Endometrial microvascular endothelial cells (primary cell): Measurements from ENCODE around the gene RASGRP2. TPM values are rescaled to one million over a fixed set of nuclear protein-coding genes. Genes with fewer than 3 reads are reported as not detected.

Source experiments
- in situ Hi-C: cut with HindIII; loops from 2 replicates; pipeline ENCODE4 v1.10.0; 2017; ENCODE audit warnings: low sequenced_read_pairs, low pct_unique_long_range_greater_than_20kb; ENCODE audit errors: inconsistent ontology term
- total RNA-seq: library from RNA; depleted of rRNA; stranded (reverse); fragments of >200 nt; gene quantifications from one replicate; pipeline ENCODE4 v1.2.3, GENCODE V29; 2015; ENCODE audit errors: inconsistent ontology term

Gene RASGRP2
- total RNA-seq, 1 donor from 2014 or later: 1.3 TPM

GRCh38 chr11:64745189-64745520 is 1.2 kb upstream of the RASGRP2 start:
- in situ Hi-C loops: no loop called here

DNA sequence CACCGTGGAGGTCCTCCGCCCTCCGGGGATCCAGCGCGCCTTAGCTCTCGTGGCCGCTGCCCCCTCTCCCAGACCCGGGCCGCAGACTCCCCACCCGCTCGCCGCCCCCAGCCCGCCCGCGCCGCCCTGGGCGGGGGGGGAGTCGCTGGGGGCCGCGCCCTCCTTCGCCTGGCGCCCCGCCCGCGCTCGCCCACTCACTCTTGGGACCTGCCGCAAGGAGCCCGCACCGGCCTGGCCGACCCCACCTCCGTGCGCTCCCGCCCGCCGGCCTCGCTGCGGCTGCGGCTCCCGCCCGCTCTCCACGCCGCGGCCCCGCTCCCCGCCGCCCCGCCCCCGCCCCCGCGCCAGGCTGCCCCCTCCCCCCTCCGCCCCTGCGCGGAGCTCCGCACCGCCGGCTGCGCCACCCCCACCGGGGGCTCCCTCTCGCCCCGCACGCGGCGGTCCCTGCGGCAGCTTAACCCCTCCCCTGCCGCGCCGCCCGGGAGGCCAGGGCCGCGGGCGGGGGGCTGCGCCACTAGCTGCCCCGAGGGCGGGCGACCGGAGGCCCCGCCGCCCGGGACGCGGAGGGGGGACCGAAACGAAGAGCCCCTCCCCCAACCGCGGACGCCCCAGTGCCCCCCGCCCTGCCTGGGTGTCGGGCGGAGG is 724 bp upstream of the RASGRP2 start:
- in situ Hi-C loops: no loop called here

DNA sequence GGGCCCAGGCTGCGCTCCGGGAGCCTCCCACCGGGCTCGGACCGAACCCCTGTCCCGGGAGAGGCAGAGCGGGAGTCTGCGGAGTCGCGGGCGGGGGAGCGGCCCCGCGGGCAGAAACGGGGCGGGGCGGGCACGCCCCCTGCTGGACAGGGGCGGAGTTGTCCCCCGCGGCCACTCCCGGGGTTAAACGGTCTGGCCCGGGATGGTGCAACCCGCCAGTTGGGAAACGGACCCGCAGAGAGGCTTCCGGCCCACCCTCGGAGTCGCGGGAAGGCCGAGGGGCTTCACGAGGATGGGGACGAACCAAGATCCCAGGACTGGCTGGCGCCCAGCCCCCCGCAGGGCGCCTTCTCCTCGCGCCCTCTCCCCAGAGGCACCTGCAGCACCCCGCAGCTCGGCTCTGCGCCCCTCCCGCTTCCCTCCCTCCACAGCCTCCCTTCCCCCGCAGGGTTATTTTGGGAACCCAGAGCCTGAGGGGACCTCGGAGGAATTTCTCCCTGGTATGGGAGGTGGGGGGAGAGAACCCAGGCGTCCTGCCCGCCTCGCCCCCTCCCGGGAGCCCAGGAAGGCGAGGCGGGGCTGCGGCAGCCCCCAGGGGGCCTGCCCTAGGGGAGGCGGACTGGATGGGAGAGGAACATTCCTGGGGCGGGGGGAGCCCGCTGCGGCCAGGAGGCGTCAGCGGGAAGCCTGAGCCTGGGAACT is 902 bp downstream of the RASGRP2 start:
- in situ Hi-C loops: no loop called here

DNA sequence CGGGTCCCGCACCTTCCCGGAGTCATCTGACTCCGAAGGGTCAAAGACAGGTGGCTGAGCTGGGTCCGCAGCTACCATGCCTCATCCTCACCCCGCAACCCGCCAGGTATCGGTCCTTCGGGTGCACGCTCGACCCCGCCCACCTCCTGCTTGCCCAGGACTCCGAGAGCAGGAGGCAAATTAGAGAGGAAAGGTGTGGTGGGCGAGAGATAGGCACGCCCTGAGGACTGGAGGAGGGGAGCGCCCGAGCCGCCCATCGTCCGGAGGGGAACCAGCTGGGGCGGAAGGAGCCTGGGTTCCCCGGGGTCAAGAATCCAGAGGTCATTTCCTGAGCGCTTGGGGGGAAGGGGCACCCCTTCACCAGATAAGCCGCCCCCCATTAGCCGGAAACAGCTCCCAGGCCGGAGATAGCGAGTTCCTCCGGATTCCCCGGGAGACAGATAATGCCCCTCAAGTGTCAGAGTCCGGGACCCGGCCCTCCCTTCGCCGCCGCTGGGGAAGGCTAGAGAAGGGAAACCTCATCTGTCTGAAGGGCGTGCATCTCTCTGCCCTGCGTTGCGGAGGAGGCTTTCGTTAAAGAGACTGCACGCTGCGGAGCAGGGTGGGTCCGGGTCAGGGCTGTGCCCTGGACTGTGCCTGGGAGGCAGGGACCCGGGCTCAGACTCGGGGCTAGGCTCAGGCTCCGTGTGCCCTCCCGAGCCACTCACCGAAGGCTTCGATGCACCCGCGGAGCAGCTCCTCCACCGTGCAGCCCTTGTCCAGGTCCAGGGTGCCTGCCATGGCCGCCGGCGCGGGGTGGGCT is 1.7 kb downstream of the RASGRP2 start:
- in situ Hi-C loops: no loop called here

- in situ Hi-C loops: no loop called here
Observed at GRCh38 chr11:64741375-64742086, 2.4 kb downstream of the RASGRP2 start.

DNA sequence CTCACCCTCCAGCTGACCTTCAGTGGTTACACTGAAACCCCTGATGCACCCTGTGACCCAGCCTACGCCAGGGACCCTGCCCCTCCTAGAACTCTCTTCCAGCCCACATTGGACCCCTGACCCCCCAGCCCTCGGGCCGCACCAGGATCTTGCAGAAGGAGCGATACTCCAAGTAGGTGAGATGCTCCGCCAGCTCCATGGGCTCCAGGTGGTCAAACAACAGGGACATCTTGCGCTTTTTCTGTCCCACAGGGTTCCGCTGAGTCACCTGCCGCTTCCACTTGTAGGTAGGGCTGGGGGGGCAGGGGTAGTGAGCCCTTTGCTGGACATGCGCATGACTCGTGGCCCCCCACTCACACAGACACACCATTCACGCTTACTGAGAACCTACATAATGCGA is 4.1 kb downstream of the RASGRP2 start:
- in situ Hi-C loops: no loop called here

- in situ Hi-C loops: no loop called here
Observed at GRCh38 chr11:64736654-64737053, 7.3 kb downstream of the RASGRP2 start.

GRCh38 chr11:64735725-64736259 is 8.2 kb downstream of the RASGRP2 start:
- in situ Hi-C loops: no loop called here

- in situ Hi-C loops: no loop called here
Observed at GRCh38 chr11:64734811-64735724, 8.9 kb downstream of the RASGRP2 start.

GRCh38 chr11:64731601-64732000 is 12.3 kb downstream of the RASGRP2 start:
- in situ Hi-C loops: no loop called here

- in situ Hi-C loops: no loop called here
Observed at GRCh38 chr11:64729851-64730382, 14.0 kb downstream of the RASGRP2 start.

GRCh38 chr11:64728757-64729365 is 15.1 kb downstream of the RASGRP2 start:
- in situ Hi-C loops: no loop called here

DNA sequence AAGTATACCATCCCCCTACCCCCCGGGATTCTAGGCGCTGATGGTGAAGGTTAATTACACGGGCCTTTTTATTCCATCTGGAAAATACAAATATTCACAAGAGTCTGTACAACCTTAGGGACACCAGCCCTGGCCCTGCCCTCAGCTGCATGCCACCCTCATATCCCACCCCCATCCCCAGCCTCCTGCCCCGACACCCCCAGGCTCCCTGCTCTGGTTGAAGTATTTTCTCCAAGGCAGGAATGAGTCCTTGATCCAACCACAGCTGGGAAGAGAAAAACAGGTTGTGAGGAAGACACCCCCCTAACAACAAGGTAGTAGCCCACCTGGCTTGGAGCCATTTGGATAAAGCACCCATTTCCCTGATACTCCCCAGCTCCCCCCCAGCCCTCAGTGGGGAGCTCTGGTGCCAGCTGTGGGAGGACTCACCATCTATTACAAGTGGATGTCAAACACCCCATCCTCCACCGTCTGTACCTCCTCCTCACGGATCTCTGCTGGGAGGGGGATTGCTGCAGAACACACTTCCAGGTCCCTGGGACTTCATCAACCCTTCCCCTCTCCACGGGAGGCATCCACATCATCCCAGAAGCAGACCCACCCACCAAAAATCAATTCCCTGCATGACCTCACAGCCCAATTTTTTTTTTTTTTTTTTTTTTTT is 16.9 kb downstream of the RASGRP2 start:
- in situ Hi-C loops: no loop called here

- in situ Hi-C loops: no loop called here
Observed at GRCh38 chr11:64726211-64726641, 17.7 kb downstream of the RASGRP2 start.

GRCh38 chr11:64724863-64725532 is 18.9 kb downstream of the RASGRP2 start:
- in situ Hi-C loops: no loop called here
